ENCODE measurements around the gene ADRA2B. TPM values are rescaled to one million over a fixed set of nuclear protein-coding genes. Genes with fewer than 3 reads are reported as not detected.

The ADRA2B gene
- total RNA-seq, 4 donors from 2014 or later: 0.93 to 3.6 (median 1.2) TPM

- no peaks in the 10 kb centered on the region for H3K36me3 ChIP-seq
- no peaks in the 10 kb centered on the region for H3K9me3 ChIP-seq
- 92% methylated on average over 14 of the region's 14 CpGs for WGBS
- no peak for DNase-seq (ENCODE audit: low spot score in 2 of 2)
- H3K4me1 ChIP-seq: no peaks in the 10 kb centered on the region
- no peak for TF ChIP-seq POLR2AphosphoS5 (IDR thresholded peaks at IDR 0.05)
- TF ChIP-seq EP300 (IDR thresholded peaks at IDR 0.05): no peak
- no peak for TF ChIP-seq CTCF (IDR thresholded peaks at IDR 0.05)
- no peak for TF ChIP-seq POLR2A (IDR thresholded peaks at IDR 0.05)
- no peak overlapping the region for H3K27ac ChIP-seq
- no peak overlapping the region for H3K4me3 ChIP-seq
- H3K27me3 ChIP-seq: peaks cover 18% of the 10 kb centered on the region
These were observed 8.3 kb upstream of the ADRA2B start for GRCh38 chr2:96124406-96125265.

- H3K27ac ChIP-seq: no peak overlapping the region
- no peaks in the 10 kb centered on the region for H3K4me1 ChIP-seq
- TF ChIP-seq CTCF (IDR thresholded peaks at IDR 0.05): no peak
- TF ChIP-seq POLR2AphosphoS5 (IDR thresholded peaks at IDR 0.05): no peak
- TF ChIP-seq POLR2A (IDR thresholded peaks at IDR 0.05): no peak
- TF ChIP-seq EP300 (IDR thresholded peaks at IDR 0.05): no peak
- no peaks in the 10 kb centered on the region for H3K9me3 ChIP-seq
- H3K36me3 ChIP-seq: no peaks in the 10 kb centered on the region
- no peak overlapping the region for H3K4me3 ChIP-seq
- DNase-seq (ENCODE audit: low spot score in 2 of 2): no peak
- H3K27me3 ChIP-seq: peaks cover 23% of the 10 kb centered on the region
- 80% methylated on average over 1 of the region's 11 CpGs for WGBS
These were observed 7.6 kb upstream of the ADRA2B start for GRCh38 chr2:96123936-96124335.

GRCh38 chr2:96123290-96123689 is 6.9 kb upstream of the ADRA2B start:
- Histone ChIP-seq H3K9me3 (no peaks in the 10 kb centered on the region), H3K27me3 (peaks cover 29% of the 10 kb centered on the region), H3K4me3 (no peak overlapping the region), H3K4me1 (no peaks in the 10 kb centered on the region), H3K27ac (no peak overlapping the region), H3K36me3 (no peaks in the 10 kb centered on the region)
- no peak for DNase-seq (ENCODE audit: low spot score in 2 of 2)
- TF ChIP-seq EP300 (IDR thresholded peaks at IDR 0.05) (no peak), POLR2A (IDR thresholded peaks at IDR 0.05) (no peak), POLR2AphosphoS5 (IDR thresholded peaks at IDR 0.05) (no peak), CTCF (IDR thresholded peaks at IDR 0.05) (no peak)
- 63% methylated on average over 1 of the region's 1 CpG for WGBS

GRCh38 chr2:96122391-96122790 is 6.0 kb upstream of the ADRA2B start:
- Histone ChIP-seq H3K4me3 (no peak overlapping the region), H3K9me3 (no peaks in the 10 kb centered on the region), H3K4me1 (peaks cover 8% of the 10 kb centered on the region), H3K36me3 (no peaks in the 10 kb centered on the region), H3K27me3 (peaks cover 38% of the 10 kb centered on the region), H3K27ac (no peak overlapping the region)
- DNase-seq (ENCODE audit: low spot score in 2 of 2): no peak
- TF ChIP-seq POLR2A (IDR thresholded peaks at IDR 0.05): no peak
- TF ChIP-seq EP300 (IDR thresholded peaks at IDR 0.05): no peak
- TF ChIP-seq CTCF (IDR thresholded peaks at IDR 0.05): no peak
- no peak for TF ChIP-seq POLR2AphosphoS5 (IDR thresholded peaks at IDR 0.05)
- whole genome bisulfite sequencing: 88% methylated on average over 4 of the region's 5 CpGs

- no peak for TF ChIP-seq POLR2A (IDR thresholded peaks at IDR 0.05)
- no peak for TF ChIP-seq POLR2AphosphoS5 (IDR thresholded peaks at IDR 0.05)
- TF ChIP-seq CTCF (IDR thresholded peaks at IDR 0.05): no peak
- no peak for TF ChIP-seq EP300 (IDR thresholded peaks at IDR 0.05)
- Histone ChIP-seq H3K36me3 (no peaks in the 10 kb centered on the region), H3K4me1 (peaks cover 18% of the 10 kb centered on the region), H3K9me3 (no peaks in the 10 kb centered on the region), H3K27me3 (peaks cover 48% of the 10 kb centered on the region), H3K4me3 (no peak overlapping the region), H3K27ac (no peak overlapping the region)
- DNase-seq (ENCODE audit: low spot score in 2 of 2): no peak
- 94% methylated on average over 4 of the region's 4 CpGs for WGBS
These were observed 5.0 kb upstream of the ADRA2B start for GRCh38 chr2:96121414-96121813.
